DMS53 treated with DMSO at 0.1 percent for 48 hours (cell line): ENCODE results near the gene OLFML1.
"Not testable (repeated sequence)": the region's sequence is repeated elsewhere in the genome, so short reads cannot be mapped to it uniquely, and the experiment has no call there.

Experiments
- DNase-seq: peaks from one replicate; lab custom pipeline; 2025; ENCODE audit not compliant: unreplicated experiment; lab: John Stamatoyannopoulos, UW

Gene OLFML1

DNA sequence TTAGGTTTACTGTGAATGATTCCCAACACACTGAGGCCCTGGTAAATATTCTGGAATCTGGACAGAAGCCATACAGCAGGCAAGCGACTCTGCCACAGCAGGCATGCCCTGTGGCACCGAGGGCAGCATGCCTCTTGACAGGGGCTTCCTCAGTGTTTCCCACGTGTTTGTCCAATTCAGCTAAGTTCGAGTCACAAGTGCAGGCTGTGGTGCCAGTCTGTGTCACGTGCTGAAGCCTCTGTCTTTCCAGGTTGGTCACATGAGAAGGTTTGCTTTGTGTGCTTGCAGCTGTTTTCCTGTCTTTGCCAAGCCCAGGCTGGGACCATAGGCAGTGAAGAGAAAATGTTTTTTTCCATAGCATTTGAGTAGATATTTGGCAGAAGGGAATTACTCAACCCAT is 26.1 kb downstream of the OLFML1 start:
- DNase-seq = peak; percentile 81

DNA sequence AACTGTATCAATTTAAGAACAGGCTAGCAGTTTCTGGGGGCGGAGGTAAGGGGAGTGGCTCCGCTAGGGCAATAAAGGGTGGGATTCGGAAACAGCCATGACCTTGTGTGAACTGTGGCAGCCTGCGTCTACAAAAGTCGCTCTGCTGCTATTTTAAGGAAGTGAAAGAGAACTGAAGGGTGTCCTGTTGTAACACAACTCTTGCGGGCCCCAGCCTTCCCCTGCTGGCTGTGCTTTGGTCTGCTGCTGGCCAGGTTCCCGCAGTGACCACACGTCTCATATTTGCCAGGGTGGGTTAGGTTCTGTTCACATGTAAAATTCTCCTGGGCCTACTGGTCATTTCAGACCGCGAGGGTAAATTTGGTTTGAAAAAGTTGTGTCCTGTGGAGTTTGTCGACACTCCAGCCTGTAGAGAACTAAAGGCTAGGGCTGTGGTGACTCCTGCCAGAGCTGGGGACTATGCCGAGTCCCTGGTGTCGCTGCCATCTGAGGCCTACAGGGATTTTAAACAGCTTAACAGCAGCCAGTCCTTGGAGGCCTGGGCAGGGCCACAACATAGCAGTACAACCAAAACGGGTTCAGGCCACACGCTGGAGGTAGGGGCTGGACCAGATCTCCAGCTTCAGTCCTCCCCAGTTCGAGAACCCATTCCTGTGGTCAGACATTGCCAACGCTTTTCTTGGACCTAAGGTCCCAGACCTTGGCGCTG is 27.4 kb downstream of the OLFML1 start:
- peak; percentile 46 for DNase-seq

DNA sequence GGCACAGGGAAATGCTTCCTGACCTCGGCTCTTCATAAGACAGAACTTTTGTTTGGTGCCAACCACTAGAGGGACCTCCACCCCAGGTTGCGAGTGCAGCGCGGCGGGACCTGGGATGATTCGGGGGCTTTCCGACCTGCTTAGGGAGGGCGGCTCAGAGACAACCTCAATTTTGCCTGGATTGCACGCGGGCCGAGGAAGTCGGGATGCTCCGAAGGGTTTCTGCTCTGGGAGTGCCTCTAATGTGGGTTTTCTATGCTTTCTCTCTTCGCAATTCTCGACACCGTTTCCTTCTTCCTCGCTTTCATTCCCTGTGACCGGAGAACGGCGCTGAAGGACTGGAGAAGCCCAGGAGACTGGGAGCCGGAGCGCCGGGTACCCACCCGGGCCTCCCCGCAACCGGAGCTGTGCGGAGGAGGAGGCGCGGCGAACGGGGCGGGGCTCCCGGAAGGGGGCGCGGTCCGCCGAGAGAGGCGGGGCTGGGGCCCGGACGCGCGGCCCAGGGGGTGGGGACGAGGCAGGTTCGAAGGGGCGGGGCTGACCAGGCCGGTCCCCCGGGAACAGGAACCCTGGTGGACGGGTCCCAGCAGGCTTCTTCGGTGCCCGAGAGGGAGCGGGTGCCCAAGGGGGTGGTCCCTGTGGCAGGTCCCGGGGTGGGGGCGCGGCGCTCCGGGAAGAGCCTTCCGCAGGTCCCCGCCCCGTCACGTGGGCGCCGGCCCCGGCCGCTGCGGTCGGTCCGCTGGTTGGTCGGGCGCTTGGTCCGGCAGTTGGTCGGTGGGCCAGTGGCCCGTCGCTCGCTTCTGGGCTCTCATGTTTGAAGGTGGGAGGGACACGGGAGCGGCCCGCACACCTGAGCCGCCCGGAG is 28.2 kb downstream of the OLFML1 start, which contains the start of gene PPFIBP2:
PPFIBP2 (plus strand) TSS at position 766 of the 865 bp plus-strand sequence. CDS start 35,477 bp downstream, outside the sequence.
- peak; percentile 63 for DNase-seq

DNA sequence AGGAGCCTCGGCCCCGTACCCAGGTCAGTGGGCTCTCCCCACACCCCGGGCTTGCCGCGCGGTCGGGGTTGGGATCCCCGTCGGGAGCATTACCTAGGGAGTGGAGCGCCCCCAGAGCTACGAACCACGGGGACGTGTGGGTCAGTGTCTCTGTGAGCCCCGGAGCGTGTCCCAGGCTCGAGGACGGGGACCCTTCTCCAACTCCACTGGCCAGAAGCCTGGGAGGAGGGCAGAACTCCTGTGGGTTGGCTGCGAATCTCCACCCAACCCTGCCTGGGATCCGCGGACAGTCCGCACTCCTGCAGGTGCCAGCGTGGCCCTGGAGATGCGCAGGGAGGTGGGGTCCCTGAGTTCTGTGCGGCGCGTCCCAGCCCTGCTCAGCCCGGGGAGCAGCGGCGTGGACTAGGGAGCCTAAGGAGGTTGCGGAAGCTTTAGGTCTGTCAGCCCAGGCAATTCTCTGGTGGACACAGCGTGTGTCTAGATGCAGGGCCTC is 28.8 kb downstream of the OLFML1 start:
- DNase-seq = no peak

DNA sequence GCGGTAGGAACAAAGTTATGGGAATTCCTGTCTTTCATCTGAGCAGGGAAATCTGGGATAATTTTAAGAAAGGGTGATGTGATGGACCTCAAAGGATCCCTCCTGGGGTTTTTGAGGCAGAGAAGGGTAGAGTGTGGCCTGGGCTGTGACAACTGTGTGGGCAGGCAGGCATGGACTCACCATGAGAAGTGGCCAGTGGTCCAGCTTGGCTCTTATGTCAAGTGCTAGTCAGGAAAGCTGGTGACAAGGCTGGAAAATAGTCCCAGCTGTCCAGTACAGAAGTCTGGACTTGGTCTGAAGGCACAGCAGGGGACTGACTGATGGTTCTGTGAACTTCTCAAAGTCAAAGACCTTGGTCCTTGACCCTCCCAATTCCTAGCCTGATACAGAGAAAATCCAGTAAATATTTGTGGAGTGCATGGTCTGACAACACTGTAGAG is 30.2 kb downstream of the OLFML1 start:
- DNase-seq = no peak

DNA sequence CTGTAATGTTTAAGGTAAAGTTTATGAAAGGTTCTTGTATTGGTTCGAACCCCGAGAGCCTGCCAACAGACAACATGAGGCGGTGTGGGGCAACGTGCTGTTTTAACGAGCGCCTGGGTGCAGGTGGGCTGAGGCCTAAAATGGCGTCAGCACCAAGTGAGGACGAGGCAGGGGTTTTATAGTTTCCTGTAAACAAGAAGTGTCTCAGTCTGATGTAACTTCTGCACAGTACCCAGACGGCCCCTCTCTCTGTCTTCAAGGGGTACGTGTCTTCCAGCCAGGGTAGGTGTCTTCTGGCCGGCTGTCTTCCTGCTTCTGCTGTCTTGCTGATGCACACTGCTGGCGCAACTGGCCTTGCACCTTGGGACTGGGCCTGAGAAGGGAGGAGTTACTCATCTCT is 31.2 kb downstream of the OLFML1 start:
- no peak for DNase-seq

DNA sequence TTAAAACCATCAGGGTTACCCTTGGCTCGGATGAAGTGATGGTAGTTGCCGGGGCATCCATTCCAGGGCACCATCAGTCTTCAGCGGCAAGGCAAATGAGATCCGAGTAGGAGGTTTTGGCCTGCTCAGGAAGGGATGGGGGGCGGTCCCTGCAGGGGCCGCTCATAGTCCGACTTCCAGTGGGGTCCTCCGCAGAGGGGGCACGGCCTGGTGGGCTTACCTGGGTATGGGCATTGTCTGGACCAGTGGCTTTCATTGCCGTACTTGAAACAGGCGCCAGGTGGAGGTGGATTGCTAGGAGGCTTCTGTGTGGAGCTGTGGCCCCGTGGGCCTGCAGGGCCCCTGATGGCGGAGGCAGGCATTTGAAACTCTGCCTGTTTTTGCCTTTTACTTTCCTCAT is 32.4 kb downstream of the OLFML1 start:
- not testable (repeated sequence) for DNase-seq

DNA sequence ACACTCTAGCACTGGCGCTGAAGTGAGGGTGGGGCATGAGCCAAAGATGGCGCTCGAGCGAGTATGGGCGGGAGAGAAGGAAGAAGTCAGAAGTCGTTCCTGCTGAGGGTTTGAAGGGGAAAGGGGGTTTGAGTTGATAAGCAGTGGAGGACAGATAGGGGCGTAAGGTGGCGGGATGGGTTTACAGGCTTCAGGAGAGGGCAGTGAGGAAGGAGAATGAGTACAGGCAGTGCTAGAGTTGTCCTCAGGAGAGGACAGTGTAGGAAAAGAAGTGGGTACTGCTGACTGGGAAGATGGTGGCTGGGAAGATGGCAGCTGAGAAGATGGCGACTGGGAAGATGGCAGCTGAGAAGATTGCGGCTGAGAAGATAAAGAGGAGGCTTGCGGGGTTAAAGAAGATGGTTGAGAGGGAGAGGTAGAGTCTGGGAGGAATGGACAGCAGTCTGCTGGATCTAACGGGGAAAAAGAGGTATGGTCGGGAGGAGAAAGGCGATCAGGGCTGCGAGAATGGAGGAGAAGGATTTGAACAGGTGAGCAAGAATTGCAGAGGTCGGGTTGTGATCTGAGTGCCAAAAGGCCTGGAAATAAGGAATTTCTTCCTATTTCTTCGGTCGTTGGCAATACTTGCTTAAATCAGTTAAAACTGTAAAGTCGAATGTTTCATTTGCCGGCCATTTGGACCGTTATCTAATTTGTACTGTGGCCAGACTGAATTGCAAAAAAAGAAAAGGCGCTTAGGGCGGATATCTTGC is 33.7 kb downstream of the OLFML1 start:
- DNase-seq = no peak

DNA sequence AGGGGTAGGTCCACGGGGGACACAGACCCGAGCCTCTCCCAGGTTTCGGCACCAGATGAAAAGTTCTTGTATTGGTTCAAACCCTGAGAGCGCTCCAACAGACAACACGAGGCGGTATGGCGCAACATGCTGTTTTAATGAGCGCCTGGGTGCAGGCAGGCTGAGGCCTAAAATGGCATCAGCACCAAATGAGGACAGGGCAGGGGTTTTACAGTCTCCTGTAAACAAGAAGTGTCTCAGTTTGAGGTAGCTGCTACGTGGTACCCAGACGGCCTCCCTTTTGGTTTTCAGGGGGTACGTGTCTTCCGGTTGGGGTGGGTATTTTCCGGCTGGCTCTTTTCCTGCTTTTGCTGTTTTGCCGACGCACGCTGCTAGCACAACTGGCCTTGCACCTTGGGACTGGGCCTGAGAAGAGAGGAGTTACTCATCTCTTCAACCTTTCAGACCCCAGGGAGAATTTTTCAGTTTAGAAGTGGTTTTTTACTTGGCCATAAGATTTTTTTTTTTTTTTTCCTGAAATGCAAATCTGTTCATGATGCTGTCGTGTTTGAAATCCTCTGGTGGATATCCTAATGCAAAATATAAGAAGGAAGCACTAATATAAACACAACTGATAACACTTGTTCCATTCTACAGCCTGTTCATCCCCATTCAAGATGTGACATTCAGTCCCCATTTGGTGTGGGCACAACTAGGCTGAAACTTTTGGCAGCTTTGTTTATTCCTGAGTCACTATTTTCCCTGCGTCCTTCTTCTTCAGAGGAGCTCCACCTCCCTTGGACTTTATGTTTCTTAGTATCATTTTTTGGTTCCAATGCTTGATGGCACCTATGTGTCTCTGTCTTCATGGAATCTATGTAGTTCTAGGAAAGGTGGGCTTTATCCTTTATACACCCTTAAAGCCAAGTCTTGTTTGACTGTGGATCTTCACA is 35.0 kb downstream of the OLFML1 start:
- no peak for DNase-seq

DNA sequence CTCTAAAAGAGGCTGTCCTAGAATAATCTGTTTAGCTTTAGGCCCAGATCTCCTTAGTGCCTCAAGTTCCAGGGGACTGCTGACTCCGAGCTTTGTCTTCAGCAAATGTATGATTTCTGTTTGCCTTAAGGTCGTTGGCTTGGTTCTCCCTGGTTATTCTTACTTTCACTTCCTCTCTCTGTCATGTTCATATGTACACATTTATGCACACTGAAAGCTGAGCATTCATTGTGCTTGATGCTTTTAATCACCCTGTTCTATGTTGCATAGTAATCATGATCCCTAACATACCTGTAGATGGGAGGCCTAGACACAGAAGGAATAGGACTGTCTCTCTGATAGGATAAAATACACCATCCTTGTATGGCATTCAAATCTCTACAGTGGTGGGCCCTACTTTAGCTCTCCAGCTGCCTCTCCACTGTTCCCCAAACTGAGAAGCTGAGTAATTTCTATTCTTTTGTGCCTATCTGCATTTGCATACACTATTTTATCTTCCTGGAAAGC is 35.7 kb downstream of the OLFML1 start:
- DNase-seq = no peak

DNA sequence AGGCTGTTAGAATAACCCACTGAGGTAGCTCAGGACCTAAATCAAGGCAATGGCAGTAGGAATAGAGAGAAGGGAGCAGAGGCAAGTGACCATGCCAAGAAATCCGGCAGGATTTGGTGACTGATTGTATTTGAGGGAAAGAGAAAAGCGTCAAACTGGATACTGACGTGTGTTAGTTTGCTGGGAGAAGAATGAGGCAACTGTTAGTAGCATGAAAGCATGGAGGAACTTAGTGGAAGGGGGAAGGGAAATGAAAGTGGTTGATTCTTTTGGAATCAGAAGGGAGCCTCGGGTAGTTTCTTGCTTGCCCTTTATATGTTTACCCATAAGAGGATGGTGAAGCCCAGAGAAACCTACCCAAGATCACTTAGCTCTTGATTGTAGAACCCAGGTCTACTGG is 36.8 kb downstream of the OLFML1 start:
- no peak for DNase-seq

DNA sequence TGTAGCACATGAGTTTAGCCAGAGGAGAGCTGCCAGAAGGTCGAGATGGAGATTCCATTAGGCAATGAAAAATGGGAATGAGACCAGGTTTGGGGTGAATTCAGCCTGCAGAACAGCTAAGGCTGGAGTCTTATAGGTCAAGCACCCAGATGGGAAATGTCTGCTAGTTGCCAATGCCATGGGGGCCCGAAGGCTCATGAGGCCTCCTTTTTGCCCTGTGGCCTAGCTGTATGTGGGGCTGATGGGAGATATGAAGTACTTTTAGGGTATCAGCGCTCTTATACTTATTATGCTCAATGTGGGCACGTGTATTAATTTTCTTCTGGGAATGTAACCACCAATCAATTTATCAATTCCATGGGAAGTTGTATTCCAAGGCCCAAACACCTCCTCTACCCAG is 37.2 kb downstream of the OLFML1 start:
- DNase-seq = no peak

DNA sequence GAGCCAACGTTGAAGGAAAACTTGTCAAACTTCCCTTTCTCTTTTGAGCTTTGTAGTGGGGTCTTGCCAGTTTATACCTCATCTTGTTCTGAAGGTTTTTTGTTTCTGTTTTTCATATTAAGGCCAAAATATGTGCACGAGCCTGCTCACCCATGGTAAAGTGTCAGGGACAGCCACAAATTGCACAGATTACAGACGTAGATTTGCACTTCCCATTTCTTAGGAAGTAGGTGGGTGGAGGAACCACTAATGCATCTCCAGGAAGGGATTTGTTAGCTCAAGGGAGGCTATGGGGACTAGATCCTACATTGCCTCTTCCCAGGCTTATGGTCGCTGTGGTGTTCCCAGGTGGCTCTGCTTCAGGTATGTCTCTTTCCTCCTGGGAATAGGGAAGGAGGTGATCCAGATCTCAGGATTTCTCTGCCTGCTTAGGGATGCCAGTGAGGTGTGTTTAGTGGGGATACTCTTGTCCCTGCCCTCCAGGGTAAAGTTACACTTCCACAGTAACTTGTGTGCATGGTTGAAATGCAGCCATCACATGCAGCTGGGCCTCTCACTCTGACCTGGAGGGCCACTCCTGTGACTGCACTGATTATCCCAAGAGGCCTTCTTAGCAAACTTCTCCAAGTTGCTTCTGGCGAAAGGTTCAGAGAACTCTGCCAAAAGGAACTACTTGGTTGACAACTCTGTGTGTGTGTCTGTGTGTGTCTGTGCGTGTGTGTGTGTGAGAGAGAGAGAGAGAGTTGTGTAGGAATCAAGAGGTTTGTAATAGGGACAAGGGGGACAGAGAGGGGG is 38.3 kb downstream of the OLFML1 start:
- no peak for DNase-seq

DNA sequence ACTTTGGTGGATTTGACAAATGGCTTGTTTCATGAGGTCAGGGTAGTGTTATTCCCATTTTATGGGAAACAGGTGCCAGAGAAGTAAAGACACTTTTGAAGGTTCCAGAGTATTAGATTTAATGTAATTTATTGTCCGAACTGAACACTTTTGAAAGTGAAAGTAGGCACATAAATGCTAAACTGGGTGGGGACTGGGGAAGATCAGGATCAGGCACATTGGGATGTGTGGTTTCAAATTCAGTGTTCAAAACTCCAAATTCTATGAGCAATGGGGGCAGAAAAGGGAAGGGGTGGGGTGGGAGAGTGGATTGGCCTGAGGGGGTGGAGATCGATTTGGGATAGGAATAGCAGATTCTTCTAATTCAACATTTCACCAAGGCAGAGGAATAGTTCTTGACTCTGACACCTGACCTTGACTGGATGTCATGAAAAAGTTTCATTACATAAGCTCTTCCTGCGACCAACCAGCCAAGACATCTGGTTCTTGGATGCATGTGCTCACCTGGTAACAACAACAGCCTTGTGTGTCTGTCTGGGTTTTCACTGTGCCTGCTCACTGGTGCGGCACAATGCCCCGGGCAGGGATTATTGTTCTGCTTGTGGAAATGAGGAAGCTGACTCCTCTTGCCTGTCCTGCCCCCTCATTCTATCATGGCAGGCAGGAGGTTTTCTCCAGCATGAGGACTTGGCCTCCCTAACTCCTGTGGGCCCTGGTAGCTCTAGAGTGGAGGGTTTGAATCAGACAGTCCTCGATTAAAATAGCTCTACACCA is 39.3 kb downstream of the OLFML1 start:
- DNase-seq = no peak

DNA sequence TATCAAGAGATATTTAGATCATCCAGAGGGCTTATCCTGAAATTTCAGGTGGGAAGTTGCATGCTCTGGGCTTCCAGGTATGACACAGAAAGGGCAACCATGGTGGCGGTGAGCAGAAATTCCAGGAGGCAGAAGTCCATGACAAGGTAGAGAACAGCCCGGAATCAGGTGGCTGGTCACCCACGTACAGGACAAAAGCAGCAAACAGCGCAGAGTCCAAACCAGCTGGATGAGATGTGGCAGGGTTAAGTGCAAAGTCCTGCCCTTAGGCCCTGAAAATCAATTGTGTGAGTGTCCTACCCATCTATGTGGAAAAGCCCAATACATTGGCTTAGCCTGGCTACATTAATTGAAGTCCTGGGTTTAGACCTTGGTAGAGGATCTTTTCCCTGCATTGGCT is 40.1 kb downstream of the OLFML1 start:
- no peak for DNase-seq

DNA sequence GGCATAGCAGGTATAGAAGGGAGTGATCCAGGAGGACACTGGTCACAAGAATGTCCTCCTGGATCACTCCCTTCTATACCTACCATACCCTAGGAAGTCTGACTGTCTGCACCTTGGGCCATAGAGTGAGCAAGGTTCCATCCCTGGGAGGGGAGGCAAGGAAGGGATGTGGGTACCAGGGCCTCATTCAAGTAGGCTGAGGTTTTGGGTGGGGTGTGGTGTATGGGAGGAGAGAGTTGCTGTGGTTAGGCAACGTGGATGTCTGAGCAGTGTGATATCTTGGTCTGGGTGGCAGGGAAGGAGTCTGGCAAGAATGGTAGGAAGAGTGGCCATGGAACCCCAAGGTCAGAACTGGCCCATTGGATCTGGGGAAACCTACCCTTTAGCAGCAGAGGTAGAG is 41.7 kb downstream of the OLFML1 start:
- DNase-seq = no peak

DNA sequence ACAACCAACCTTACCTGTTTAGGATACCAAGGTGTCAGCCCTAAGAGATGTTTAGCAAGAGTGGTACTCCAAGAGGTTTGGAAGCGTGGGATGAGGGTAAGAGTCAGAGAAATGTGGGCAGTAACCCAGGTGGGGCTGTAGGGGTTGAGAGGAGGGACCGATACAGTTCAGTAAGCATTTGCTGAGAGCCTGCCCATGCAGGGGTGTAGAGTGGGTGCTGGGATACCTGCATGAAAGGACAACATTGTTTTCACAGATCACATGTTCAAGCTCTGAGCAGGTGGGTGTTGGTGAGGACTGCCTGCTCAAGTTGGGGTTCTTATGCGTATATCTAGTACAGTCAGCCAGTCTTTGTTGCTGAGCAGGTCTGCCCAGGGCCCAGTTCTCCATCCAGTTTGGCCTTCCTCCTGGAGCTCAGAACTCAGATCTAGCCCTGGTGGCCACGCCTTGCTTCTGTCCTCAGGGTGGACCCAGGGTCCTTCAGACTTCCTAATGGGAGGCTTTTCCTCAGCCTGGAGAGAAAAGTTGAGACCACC is 43.3 kb downstream of the OLFML1 start:
- DNase-seq = no peak

DNA sequence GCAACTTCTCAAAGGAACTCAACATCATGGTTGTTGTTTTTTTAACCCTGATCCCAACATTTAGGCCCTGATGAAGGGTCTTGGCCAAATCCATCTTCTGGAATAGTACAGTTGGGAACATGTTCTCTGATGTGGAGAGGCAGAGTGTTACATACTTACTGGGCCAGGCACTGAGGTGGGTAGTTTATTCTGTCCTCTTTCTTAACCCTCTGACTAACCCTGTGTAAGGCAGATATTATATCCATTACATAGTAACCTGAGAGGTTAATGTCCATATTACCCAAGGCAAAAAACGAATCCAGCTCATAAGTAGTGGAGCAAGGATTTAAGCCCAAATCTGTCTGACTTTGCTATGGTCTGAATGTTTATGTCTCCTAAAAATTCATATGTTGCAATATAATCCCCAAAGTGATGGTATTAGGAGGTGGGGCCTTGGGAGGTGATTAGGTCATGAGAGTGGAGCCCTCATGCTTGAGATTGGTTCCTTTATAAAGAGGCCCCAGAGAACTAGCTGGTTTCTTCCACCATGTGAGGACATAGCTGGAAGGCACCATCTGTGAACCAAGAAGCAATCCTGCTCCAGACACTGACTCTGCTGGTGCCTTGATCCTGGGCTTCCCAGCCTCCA is 44.8 kb downstream of the OLFML1 start:
- DNase-seq = no peak
